ENCODE results near the gene EPS8L2.

DNA sequence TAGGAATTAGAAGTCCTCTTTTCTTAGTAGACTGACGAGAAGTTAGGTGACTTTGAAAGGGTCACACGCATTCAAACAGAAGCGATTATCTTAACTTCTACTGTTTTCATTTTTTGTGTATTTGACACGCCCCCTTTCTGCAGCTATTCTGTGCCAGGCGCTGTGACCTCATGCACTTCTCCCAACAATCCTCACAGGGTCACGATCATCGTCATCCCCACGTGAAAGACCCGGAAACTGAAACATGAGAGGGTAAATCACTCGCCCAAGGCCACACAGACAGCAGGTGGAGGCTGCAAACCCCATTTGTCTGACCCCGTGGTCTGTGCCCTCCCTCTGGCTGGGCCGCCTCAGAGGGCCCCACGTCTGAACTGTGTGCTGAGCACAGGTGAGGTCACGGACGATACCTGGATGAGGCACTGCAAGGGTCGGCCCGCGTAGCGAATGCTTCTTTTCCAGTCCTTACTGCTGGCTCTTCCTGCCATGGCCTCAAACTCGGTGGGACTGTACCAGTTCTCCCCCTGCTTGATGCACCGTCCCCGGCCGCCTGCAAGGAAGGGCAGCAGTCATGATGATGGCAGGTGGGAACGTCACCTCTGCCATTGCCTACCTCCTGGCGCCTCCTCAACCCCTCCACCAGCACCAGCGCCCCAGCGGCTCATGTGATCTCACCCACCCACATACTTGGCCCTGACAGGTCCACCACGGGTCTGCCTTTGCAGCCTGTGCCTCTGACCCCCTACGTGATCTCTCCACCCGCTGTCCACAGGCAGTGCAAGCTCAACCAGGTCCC, 19.4 kb upstream of the EPS8L2 start:
- TF ChIP-seq CTCF (IDR thresholded peaks at IDR 0.05), result no peak
- TF ChIP-seq POLR2AphosphoS5 (IDR thresholded peaks at IDR 0.05), result no peak
- TF ChIP-seq EP300 (IDR thresholded peaks at IDR 0.05; ENCODE audit: low read depth), result no peak
- TF ChIP-seq POLR2A (IDR thresholded peaks at IDR 0.05), result no peak
